ENCODE data around the gene MPPED1.

Gene MPPED1

DNA sequence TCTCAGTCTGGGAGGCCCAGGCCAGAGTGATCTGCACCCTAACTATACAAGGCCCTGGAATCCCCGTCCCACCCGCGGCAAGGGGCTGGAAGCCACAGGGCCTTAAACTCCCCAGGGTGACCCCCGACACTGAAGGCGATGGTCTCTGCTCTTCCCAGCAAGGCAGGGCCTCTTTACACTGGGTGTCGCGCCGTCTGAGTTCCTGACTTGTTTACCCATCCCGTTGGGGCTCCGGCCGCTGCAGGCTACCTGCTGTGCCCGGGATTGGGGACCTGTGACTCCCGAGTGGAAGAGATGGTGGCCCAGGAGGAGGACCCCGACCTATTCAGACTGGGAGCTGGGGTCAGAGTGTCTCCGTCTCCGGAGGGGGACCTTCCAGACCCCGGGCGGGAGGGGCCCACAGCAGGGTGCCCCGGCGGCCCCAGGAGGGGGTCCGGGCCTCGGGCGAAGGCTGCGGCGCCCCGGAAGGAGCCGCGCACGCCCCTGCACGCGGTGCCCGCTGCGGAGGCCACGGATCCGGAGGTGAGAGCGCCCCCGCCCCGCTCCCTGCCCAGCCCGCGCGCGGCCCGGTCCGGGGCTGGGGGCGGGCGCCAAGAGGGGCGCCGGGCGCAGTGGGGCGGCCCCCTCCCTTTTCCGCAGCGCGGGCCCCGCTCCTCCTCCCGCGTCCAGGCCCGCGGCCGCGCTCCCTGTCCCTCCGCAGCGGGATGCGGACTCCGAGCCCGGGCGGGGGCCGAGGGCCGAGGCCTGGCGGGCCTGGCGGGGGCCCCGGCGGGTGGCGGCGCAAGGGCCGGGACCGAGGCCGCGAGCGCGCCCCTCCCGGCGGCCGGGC is 560 bp upstream of the MPPED1 start:
- no peak for DNase-seq (ENCODE audit: low spot score)

DNA sequence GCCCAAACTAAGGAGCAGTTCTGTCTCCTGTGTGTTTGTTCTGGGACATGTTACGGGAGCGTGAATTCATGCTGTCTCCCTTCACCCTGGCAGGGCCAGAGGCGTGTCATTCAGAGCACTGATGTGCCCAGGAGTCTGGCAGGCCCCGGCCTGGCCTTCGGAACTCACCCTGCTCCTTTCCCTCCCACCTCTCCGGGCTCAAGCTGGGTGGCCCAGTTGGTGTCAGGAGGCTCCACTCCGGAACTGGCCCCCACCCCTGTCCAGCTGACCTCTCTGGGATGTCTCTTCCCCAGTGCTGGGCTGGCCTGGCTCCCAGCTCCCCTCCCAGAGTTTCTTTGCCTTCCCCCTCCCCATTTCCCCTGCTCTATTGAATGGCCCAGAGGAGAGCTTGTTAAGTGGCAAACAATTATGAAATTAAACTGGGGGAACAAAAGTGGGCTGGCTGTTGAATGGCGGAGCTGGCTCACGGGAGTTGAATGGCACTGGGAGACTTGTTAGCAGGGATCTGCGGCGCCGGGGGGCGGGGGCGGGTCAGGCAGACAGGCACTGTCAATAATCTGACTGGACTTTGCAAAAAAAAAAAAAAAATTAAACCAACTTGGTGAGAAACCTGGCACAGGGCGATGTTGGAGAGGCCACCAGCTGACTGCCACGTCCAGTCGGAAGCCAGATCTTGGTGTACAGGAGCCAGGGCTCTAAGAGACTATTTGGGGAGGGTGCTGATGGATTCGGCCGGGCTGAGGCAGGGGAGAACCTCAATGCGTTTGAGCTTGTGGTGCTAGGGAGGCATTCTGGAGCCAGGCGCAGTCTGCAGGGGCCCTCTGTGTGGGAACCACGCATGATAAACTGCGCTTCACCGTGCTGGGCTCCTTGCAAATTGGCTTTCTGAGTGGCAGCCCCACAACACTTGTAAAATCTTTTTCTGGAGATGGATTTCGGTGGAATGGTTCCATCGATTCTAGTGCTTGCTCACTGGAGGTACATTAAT is 1.3 kb downstream of the MPPED1 start:
- DNase-seq (ENCODE audit: low spot score) = no peak

DNA sequence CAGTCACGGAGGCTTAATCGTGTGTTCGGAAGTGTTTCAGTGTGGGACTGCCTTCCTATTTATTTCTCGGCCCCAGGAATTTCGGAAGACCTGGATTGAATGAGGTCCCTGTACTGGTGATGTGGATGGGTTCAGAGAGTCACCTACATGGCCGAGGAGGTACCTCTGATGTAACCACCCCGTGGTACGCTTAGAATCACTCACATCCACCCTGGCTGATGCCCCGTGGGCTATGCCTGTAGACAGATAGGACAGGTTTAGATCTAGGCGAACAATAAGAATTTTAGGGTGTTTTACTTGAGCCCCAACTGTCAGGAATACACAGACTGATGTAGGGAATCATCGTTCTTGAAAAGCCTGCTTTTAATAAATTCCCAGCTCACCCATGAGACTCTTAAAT is 2.0 kb downstream of the MPPED1 start:
- DNase-seq (ENCODE audit: low spot score) = no peak

DNA sequence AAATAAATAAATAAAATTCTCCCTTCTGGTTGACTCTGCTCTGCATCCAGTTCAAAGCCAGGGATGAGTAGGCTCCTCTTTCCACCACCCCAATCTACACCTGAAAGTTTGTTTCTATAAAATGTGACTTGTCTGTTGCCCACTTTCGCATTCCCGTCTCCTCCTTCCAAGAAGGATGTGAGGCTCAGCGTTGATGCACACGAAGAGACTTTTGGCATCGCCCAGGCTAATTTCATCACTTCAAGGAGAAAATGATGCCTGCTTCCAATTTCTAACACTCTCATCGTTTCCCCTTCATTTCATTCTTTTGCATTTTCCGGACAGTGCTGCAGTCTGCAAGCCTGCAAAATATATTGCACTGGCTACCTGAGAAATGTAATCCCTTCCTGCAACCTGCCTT is 3.9 kb downstream of the MPPED1 start:
- DNase-seq (ENCODE audit: low spot score) = no peak

DNA sequence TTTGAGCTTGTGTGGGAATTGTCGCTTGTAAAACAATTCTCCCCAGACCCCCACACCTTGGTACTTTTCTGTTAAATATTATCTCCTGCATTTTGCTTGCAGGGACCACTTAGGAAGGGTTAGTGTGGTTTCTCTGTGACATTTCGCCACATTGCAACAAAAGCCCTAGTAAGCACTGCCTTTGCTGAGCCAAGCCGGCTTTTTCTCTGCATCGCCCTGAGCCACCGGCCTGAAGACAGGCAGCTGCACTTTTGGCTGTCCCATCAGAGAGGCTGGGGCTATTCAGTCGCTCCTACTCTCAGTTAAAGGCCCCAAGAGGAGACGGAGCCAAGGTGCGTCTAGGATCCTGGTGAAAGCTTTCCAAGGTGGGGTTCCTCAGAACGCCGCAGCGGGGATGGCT is 5.7 kb downstream of the MPPED1 start:
- no peak for DNase-seq (ENCODE audit: low spot score)

DNA sequence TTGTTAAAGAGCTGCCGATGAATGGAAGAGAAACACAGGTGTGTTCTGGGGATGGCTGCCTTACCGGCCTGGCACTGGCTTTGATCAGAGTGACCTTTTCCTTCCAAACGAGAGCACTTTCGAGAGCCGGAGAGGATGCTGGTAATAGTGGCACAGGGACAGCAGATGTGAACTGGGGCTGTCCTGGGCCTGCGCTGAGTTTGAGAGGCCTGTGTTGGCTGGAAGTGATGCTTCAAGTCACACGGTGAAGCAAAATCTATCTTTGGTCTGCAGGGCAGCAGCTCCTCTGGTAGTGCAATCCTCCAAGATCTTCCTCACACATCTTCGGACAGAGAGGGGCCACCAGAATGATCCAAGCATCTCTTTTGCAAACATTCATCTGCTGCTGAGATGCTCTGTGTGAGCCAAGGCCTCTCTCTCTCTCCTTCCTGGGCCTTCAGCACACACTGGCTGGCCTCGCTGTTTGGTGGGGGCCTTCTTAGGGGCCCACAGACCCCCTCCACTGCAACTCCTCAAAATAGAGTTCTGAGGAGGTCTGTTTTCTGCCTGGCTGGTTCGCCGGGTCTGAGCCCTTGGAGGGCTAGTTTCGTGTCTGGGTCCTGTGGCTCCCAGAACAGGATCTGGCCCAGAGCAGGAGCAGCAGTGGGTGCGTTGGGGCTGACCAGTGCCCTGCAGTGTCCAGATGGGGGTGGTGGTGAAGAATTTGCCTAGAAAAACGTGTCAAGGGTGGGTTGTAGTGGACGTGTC is 6.4 kb downstream of the MPPED1 start:
- DNase-seq (ENCODE audit: low spot score) = no peak

DNA sequence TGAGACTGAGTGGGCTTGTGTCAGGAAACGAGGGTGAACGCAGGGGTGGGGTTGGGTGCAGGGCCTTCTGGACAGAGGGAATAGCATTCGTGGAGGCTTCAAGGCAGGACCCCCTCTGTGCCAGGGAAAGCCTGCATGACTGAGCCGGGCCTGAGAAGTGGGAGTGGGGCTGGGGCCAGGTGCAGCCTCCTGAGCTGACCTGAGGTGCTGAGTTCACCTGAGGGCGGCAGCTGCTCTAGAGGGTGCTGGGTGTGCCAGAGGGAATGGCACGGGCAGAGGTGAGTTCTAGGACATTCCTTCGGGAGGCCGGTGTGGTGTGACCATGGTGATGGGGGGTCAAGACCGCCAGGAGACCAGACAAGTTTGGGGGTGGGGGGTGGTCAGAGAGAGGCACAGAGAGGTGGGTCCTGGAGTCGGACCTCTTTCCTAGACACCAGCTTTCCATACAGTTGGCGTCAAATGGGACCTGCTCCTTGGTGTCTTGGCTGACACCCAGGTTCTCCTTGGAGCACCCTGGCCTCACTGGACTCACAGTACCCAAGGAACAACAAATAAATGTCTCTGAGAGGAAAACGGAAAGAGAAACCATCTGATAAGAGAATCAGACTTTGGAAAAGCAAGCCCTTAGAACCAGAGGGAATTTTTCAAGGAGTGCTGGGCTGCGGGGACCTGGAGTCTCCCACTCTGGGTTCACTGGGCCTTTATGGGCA is 7.7 kb downstream of the MPPED1 start:
- DNase-seq (ENCODE audit: low spot score) = no peak

DNA sequence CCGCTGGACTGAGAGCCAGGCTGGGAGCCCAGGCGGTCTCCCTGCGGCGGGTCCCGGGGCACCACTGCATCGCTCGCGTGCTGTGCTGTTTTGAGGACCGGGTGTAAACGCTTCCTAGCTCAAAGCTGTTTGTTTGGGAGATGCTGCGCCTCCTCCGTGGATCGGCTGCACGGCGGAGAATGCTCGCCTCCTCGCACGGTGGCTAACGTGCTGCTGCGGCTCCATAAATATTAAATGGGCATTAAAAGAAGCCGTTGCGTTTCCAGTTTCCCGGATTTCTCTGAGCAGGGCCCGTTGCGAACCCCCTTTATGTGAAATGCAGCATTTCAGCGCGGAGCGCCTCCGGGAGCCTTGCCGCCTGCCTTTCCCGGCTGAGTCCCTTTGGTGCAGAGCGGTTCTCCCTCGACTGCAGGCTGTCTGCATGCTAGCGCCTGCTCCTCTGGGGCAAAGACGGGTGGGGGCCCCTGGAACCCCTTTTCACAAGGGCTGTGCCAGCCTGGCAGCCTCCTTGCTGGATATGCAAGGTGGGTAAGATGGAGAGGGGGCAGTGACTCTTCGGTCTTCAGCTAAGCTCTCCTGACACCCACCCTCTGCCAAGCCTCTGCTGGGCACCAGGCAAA is 9.3 kb downstream of the MPPED1 start:
- DNase-seq (ENCODE audit: low spot score) = no peak

DNA sequence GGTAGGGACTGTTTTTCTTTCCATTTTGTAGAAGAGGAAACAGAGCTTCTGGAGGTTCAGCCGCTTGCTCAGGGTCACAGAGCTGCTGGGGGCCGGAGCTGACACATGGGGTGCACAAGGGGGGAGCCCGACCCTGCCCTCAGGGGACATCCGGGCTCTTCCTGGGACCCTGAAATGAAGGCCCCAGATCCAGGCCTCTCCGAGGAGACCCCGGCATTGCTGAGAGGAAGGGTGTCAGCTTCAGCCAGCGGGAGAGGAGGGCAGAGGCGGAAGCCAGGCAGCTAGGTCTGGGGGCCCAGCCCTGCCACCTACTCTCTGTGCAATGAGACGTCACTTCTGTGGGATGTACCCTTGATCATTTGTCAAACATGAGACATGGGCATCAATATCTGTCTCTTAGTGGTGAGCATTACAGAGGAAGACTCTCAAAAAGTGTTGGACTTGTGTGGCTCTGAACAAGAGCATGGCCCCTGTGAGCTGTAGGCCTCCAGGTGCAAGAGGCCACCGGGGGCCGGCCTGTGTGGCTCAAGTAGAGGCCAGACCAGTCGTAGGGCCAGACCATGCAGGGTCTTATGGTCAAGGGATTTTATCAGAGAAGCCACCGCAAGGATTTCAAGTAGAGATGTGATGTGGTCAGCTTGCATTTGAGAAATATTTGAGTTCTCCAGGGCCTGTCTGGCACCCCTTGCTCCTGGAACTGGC is 10.3 kb downstream of the MPPED1 start:
- no peak for DNase-seq (ENCODE audit: low spot score)

DNA sequence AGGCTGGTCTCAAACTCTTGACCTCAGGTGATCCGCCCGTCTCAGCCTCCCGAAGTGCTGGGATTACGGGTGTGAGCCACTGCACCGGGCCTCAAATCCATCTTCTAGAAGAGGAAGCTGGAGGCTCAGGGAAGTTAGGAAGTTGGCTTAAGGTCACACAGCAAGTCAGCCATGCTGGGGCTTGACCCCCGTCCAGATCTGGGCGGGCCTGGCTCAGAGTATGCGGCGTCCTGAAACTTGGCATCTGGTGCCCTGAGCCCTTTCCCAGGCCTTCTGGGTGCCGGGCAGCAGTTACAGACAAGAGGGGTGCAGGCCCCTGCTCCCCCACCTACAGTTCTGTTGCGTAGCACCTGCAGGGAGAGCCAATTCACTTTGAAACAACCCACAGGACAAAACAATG is 11.2 kb downstream of the MPPED1 start:
- DNase-seq (ENCODE audit: low spot score) = no peak

DNA sequence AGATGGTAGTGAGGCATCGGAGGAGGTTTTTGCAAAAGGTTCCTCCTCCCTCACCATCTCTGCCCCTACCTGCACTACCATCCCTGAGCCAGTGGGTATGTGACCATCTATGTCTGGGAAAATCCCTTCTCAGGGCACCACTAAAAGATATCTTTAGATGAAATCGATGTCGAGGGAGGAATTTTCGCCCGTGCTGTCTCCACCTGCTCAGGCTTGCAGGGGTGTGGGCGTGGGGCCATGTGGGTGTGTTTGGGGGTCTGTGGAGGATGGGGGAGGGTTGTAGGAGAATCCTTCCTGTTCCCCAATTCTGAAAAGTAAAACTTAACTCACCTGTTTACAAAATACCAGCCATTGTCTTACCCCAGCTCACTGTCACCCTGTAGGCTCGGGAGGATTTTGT is 12.4 kb downstream of the MPPED1 start:
- no peak for DNase-seq (ENCODE audit: low spot score)

DNA sequence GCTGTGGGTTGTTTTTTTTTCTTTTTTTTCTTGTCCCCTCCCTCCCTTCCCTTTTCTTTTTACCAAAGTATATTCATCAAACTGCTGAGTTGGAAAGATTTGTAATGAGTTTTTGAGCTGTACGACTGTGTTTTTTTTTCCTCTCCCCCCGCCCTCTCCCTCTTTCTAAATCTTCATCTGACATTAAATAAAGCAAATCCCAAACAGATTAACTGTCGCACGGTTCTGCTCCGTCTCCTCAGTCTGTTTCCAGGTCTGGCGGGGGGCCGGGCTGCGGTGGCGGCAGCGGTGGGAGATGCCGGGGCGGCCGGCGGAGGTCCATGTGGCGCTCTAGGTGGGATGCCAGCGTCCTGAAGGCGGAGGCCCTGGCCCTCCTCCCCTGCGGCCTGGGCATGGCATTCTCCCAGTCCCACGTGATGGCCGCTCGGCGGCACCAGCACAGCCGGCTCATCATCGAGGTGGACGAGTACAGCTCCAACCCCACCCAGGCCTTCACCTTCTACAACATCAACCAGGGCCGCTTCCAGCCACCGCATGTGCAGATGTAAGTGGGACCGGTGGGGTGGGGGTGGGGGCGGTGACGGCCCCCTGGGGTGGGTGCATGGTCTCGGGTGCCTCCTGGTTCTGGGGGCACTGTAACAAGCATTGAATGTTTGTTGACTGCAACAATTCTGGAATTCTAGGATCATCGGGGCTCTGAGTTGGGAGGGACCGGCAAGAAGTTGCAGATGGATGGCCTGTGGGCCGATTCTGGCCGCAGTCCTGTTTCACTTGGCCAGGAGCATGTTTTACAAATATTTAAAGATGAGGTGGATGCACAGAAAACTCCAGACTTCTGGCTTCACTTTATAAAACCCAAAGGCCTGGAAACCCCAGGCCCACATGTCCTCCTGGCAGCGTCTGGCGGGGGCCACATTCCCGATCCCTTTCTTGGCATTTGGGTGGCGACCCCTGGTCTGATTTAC is 13.1 kb downstream of the MPPED1 start:
- no peak for DNase-seq (ENCODE audit: low spot score)

DNA sequence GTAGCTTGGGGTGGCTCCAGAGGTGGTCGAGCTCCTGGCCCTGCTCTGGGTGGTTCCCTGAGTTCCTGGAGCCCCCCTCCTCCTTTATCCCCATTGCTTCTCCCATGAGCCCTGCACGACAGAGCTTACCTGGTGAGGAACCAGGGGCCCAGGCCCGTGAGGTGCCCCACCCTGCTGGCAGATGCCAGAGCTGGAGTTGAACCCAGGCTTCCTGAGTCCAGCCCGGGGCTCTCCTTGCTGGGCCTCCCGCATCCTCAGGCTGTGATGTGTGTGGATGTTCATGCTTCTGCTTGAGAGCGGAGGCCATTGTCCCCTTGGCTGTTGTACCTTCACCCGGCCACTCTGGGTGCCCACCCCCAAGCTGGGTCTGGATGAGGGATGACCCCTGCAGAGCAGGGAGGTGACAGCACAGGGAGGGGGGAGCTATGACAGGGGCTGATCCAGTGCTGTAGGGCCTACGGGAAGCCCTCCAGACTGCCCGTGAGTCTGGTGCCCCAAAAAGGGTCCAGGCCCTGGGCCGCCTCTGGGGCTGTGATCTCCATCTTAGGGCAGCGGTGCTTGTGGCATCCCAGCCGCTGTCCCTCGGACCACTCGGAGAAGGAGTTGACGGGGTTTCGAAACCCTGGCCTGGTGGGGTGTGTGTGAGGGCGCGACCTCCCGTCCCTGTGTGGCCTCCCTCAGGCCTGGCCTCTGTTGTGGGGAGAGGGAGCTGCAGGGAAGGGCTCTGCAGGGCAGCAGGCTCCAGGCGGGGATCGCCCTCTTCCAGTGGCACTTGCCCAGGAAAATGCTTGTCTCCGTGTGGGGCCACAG is 14.4 kb downstream of the MPPED1 start:
- no peak for DNase-seq (ENCODE audit: low spot score)

DNA sequence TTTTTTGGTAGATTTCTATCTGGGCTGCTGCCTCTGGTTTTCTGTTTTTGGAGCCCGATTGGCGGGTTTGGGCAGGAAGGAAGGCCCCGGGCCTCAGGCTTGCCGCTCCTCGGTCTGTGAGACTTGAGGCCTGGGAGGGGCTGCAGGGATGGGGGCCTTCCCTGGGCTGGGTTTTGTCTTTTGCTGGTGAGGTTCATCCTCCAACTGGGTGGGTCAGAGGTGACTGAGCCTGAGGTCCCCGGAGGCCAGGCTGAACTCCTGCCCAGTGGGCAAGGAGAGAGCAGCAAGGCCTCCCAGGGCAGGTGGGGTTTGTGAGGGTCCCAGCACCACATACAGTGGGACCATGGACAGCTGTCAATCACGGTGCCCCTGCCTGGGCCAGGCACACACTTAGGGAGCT is 15.0 kb downstream of the MPPED1 start:
- no peak for DNase-seq (ENCODE audit: low spot score)

DNA sequence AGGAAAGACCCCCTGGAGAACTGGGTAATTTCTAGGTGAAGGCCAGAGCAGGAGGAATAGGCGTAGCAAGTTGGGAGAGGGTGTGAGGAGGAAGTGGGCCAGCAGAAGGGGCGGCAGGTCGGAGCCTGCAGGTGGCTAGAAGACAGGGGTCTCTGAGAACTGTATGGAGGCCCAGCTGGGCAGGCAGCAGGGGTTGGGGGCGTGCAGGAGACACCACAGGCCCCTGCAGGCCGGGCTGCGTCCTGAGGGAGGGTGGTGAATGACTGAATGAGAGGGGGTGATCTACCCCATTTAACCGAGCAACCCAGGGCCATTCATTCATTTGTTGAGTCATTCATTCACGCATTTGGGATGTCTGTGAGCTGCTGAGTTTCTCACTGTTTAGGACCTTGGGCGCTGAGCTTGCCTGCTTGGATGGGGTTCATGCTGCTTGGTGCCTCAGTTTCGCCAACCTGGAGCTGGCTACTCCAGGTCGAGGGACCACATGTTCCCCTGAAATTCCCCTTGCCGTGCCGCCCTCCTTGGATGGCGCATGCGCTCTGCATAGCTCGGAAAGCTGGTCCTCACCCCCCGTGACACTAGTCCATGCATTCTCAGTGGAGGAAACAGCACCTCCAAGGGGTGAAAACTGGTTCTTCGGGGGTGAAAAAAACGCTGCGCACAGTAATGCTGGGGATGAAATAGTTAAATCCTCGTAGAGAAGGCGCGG is 15.6 kb downstream of the MPPED1 start:
- no peak for DNase-seq (ENCODE audit: low spot score)

DNA sequence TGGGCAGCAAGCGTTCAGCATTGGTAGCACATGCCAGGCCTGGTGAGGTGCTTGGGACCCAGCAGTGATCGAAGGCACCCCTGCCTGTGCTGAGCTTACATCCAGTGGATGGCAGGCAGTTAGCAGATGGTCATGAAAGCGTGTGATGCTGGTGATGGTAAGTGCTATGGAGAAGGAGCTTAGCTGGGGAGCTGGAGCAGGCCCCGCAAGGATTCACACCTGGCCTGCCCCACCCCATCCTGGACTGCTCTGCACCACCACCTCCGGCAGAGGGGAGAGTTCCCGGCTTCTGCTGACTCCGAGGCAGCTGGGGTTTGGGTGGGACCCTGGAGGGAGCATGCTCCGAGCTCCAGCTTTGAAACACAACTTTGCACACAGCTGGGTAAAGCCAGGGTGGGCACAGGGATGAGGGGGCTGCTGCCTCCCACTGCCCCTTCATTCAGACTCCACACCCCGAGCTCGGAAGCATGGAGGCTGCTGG is 16.2 kb downstream of the MPPED1 start:
- DNase-seq (ENCODE audit: low spot score) = no peak

DNA sequence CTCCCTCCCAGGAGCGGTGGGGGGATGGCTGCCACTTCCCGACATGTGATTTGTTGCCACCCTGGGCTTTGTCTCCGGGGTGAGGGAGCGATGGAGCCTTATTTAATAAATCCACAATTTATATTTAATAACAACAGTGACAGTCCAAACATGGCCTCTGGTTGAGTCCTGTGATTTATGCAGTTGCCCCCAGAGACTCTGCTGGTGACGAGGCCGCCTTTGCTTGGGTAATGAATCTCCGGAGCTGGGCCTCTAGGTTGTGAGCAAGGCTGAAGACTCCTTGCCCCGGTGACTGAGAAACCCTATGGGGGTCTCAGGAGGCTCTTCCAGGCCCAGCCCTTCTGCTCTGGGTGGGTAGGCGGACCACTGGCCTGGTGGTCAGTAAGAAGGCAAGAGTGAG is 16.7 kb downstream of the MPPED1 start:
- no peak for DNase-seq (ENCODE audit: low spot score)

DNA sequence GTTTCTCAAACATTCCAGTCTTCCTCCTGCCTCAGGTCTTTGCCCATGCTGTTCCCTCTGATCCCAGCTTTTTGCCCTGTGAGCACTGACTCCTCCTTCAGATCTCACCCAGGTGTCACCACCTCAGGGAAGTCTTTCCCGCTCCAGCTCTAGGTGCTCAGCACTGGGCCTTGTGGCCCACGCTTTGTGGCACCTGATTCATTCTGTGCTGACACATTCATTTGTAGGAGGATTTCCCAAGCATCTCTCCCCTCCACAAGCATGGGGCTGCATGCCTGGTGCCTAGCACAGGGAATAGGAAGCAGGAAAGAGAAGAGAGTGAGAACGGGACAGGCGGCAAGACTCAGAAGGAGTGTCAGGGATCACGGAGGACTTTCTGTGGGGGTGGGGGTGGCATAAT is 17.6 kb downstream of the MPPED1 start:
- no peak for DNase-seq (ENCODE audit: low spot score)

All from kidney tubule cell (primary cell).